HG02981 (cell line): ENCODE results near the gene ULK4.

Source experiments
- ATAC-seq: cut with Tn5 transposase; IDR thresholded peaks from one replicate; pipeline ENCODE4 v1.9.1; 2021; ENCODE audit warnings: mild to moderate bottlenecking, moderate library complexity; ENCODE audit not compliant: unreplicated experiment

The ULK4 gene

DNA sequence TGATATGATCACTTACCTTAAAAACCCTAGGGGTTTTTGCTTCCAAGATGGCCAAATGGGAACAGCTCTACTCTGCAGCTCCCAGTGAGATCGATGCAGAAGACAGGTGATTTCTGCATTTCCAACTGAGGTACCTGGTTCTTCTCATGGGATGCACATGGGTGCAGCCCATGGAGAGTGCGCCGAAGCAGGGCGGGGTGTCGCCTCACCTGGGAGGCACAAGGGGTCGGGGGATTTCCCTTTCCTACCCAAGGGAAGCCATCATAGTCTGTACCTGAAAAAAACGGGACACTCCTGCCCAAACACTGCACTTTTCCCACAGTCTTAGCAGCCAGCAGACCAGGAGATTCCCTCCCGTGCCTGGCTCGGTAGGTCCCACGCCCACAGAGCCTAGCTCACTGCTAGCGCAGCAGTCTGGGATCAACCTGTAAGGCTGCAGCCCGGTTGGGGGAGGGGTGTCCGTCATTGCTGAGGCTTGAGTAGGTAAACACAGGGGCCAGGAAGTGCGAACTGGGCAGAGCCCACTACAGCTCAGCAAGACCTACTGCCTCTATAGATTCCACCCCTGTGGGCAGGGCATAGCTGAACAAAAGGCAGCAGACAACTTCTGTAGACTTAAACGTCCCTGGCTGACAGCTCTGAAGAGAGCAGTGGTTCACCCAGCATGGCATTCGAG lies 684.0 kb downstream of the ULK4 start:
- no peak for ATAC-seq

DNA sequence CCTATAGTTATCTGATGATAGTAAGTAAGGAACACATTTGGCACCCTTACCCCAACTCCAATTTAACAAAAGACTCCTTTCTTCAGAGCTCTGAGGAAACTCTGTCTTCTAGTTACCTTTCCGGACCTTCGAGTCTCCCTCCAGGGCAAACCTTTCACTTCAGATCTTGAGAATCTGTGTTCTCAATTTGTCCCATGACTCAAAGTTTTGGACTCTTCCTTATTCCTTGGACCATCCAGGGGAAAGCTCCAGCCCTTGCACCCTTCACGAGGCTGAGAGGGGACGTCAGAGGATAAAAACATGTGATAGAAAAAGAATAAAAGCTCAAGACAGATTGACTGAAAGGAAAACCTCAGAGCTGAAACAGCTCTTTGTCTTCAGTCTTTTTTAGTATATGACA lies 685.7 kb downstream of the ULK4 start:
- ATAC-seq, result no peak

DNA sequence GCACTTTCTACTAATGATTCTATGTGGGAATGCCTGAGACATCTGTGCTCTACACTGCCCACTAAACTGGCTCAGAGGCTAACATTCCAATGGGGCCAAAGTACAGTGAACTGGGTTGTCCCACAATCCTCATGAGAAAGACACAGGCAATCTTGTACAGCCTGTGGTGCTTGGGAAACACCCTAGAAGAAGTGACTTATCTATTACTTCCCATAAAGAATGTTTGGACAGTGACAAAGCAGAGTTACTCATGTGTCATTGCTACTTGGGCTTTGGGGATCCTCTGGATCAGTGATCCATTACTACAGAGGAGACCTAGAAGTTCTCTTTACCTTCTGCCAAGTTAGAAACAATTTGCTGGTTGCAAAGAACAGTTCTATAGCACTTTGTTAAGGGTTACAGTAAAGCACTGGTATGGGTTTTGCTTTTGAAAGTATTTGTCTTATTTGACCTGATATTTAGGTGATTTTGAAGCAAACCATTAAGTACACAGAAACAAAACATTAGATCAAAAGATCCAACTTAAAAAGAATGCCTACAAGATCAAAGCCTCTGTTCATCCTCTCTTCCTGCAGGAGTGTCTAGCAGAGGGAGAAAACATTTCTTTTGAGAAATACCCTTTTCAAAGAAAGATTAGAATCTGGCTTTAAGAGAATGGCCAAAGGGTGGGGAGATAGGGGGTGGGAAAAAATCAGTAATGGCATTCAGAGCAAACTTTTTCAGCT lies 686.8 kb downstream of the ULK4 start:
- ATAC-seq, result no peak

DNA sequence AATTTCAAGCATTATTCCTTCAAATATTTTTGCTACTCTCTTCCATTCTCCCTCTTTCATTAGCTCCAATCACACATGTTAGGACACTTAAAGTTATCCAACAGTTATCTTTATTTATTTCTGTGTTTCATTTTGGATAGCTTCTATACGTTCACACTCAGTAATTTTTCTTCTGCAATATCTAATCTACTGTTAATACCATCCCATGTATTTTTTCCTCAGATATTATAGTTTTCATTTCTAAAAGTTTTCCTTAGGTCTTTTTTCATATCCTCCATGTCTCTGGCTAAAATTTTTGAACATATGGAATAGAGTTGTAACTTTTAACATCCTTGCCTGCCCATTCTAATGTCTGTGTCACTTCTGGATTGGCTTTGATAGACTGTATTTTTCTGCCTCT lies 689.2 kb downstream of the ULK4 start:
- no peak for ATAC-seq

DNA sequence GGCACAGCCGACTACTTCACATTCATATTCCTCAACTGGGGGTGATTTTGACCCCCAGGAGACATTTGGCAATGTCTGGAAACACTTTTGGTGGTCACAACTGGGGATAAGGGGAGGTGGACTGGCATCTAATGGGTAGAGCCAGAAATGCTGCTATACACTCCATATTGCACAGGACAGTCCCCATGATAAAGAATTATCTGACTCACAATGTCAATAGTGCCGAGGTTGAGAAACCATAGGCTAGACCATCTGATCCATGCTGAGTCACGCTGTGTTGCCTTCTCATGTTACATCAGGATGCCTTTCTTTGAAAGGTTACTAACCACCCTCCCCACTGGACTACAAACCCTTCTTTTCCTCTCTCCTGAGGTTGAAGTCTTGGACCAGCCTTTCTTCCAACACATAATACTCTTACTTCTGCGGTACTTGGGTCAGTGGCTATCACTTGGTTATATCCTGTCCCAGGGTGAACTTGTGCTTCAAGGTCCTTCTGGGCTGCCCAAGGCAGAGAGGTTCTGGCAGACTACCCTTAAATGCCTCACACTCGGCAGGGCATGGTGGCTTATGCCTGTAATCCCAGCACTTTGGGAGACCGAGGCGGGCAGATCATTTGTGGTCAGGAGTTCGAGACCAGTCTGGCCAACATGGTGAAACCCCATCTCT lies 693.8 kb downstream of the ULK4 start:
- no peak for ATAC-seq

DNA sequence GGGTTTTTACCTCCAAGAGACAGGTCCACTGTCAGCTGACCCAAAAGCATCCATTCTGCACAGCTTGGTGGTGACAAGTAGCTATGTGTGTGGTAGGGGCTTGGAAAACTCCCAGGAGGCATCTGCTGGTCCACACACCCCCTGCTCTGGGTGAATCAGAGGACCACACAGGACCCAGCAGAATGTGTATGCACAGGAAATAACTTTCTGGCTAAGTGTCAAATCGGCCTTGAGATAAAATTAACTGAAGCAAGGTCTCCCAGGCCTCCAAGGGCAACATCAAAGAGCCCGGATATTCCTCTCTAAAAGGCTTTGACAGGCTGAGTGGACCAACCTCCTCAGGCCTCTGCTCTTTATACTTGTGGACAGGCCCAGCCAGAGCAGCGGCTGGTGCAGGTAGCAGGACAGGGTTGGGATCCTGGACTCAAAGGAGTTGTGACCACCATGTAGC lies 696.1 kb downstream of the ULK4 start:
- no peak for ATAC-seq

DNA sequence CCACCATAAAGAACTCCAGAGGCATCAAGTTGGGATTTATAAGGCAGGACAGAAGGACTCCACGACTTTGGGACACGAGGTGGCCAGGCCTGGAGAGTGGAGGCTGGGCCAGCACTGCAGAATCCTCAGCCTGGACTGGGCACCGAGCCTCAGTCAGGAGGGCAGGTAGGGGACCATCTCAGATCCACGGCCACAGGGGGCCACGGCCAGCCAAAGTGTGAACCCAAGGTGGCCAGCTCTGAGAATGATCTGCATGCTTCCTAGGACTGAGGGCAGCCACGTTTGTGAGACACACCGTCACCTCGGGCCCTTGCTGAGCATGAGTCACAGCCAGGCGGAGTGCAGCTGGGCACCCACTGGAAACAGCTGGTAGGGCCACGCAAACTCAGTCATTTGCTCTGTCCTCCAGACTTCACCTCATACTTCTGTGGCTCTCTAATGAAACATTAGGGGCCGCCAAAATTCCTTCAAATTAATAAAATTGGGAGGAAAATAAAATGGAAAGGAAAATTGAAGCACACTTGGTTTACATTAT lies 696.8 kb downstream of the ULK4 start:
- ATAC-seq, result no peak

DNA sequence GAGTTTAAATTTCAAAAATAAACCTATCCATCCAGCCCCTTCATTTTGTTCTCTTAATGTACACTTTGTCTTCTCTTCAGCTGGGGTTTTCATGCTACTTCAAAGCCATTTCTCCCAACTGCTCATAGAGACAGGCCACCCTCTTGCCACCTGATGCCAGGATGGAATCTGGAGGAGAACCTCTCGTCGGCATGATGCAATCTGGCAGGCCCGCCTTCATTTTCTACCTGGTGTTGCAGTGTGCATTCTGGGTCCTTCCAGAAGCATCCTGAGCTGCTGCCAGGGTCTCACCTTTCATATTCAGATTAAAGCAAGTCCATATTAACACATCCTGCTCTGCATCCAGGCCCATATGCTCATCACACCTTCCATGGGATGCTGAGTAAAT lies 701.8 kb downstream of the ULK4 start:
- no peak for ATAC-seq

DNA sequence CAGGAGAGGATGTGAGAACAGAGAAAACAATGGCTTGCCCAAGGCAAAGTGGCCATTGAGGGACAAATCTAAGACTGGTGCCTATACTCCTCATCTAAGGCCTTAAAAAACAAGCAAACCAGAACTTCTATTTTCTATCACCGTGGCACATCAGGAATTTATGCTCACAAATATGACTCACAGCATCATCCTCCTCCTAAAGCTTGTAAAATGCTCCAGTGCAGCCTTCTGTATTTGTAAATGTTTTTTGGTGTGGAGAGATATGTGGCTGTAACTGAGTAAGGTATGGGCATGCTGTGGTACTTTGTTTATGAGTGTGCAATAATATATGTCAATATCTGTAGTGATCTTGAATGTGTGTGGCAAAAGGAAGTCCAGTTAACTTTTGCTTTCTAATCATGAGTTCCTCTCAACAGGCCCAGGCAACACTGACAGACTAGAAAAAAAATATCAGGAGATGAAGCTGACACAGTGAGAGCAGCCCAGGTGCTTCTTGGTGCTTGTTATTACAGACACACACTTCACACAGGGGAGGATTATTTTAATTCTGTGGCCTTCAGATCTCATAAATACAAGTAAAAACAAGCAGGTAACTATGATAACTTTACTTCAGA lies 702.3 kb downstream of the ULK4 start:
- ATAC-seq, result no peak

DNA sequence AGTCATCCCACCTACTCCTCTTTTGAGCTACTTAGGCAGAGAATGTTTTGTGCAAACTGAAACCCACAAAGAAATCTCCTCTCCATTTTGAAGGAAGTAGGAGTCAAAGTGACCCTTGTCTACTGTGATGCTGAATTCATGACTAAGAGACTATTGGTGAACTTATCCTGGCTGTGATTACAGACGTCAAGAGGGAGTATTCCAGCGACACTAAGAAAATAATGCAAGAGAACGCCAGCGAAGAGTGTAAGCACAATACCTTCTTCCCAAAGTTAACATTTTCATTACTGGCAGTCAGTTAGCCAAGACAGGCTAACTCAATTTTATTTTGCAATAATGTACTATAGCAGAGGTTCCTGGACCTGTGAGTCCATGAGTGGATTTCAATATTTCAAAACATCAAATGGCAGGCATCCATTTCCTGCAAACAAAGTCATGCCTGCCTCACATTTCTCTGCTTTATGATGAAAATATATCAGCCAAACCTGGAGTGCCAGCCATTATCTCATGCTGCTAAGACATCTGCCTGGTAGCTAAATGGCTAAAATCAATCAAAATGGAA lies 703.6 kb downstream of the ULK4 start:
- no peak for ATAC-seq

DNA sequence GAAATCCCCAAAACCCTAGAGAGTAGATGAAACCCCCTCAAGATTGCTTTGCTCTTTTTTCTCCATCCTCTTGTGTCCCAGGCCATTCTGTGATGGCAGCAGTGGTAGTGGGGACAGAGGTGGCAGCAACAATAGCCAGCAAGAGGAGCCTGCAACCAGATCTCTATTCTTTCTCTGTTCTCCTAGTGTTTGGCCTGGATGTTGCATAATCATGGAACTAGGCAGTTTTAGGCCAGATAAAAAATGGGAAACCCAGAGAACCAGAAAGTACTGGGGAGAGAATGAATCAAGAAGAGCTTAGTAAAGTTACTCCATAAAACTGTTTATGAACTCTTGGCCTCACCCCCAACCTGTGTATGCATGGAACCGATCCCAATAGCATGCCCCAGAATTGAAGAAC lies 710.3 kb downstream of the ULK4 start:
- ATAC-seq, result no peak

DNA sequence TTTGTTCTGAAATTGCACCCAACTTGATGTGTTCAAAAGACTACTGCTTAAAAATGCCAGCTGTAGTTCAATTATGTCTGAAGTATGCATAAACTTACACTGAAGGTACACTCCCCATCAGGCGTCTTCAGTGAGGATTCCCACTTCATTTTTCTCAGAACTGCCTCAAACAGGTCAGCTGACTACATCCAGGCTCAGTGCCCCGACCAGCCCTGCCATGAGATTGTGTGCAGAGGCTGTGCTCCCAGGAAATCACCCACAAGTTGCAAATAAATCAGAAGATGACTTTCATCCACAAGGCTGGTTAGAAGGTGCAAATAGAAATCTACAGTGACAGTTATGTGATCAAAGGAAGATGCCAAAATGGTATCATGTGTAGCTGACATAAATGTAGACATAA lies 711.1 kb downstream of the ULK4 start:
- ATAC-seq, result no peak

DNA sequence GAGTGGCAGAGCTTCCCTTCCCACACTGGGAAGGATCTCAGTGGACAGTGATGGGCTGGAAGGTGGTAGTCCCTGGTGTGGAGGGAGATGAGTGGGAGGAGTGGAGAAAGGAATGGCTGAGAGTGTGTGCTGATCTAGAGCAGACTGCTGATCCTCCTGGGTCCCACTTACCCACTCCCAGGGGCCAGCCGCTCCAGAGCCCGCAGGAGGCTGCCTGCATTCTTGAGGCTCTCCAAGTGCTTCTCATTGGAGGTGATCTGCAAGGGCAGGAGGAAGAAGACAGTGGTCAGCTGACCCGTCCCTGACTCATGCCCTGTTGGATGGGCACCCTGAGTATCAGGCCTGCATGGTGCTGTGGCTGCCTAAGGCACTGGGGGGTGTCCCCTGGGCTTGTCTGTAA lies 712.6 kb downstream of the ULK4 start:
- ATAC-seq, result no peak

DNA sequence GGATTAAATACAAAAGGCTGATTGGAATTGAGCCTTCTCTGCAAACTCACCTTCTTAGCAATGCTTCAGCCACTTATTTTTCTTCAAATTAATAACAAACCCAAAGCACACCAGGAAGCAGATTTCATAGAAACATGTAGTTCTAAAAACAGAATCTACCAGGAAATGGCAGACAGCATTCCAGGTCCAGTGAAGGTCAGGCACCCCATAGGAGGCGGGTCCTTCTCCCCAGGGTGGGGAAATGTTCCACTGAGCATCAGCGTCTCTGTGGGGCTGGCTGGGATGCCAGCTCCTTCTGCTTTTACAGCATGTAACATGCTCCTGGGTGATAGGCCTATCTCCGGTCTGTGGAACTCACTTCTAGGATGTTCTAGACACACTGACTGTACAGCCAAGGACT lies 713.4 kb downstream of the ULK4 start:
- no peak for ATAC-seq

DNA sequence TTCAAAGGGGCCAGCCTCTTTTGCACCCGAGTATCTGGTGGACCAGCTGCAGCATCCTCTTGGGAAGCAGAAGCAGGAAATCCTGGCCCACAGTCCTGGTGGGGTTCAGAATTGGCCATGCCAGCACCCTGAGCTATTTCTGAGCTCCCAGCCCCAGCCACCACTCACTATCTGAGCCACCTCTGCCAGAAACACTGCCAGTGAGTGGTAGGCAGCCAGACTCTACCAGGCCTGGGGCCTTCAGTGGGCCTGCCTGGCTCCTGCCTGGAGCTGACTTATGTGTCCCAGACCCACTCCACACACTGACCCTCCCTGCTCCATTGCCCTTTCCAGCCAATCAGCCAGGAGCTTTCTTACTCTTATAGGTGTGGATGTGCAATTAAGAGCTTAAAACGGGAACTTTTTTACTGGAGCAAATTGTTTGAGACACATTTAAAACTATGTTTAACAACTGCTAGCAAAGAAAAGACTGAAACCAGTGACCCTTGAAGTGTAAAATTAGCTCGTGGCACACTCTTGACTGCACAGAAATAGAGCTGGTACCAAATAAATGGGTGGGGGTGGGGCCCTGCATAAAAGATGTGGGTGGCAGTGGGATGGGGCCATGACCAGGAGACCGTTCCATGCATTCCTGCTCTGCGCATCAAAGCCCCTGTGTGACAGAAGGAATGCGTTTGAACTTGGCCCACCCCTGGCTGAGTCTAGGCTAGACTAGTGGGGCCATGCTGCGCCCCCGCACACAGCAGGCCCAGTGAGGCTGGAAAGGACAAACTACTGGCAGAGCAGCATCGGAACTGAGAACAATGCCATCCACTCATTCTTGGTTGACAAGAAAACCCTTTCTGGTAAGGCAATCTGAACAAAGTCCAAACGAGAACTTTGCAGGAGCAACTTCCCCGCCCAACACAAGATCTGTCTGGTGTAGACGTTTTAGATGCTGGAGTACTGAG lies 714.6 kb downstream of the ULK4 start:
- ATAC-seq, result no peak

DNA sequence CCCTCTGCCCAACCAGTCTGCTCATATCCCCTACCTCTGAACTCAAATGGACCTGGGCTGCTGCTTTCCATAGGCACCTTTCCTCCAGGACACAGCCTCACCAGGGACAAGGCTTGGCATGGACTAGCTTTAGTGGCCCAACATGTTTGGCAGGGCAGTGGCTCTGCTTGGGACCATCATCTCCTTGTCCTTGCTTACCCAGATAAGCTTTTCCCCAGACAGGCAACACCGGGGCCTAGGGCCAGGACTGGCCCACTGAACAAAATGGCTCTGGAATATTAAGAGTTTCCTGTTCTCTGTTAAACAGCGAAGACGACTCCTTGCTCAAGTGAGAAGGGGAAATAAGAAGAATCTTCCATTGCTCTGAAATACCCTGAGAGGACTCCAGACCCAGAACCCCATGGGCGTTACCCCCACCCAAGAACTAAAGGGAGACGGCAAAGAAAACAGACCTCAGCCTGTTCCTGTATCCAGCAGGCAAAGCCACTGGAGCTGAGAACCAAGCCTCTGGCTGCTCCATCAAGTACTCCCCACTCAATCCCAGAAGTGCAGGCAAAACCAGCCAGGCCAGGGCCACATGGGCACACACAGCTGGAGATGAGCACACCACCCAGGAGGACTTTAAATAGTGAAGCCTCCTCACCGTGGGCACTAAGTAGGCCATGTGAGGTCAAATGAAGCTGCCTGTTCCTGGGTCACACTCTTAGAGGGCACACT lies 717.1 kb downstream of the ULK4 start:
- ATAC-seq, result no peak

DNA sequence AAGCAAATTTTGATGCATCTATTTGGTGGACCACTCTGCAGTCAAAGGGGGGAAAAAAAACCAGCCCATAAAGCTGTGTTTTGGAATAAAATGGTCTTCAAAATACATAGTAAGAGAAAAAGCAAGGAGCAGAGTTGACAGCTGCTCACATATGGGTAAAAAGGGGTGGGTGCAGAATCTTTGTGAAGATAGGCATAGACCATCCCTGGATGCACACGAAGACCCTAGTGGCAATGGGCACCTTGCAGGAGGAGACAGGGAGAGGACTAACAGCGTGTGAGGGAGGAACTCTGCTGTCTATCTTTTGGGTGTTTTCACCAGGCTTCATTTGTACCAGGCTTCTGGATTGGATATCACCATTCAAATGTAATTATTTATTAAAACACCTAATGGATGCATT lies 718.7 kb downstream of the ULK4 start:
- no peak for ATAC-seq

DNA sequence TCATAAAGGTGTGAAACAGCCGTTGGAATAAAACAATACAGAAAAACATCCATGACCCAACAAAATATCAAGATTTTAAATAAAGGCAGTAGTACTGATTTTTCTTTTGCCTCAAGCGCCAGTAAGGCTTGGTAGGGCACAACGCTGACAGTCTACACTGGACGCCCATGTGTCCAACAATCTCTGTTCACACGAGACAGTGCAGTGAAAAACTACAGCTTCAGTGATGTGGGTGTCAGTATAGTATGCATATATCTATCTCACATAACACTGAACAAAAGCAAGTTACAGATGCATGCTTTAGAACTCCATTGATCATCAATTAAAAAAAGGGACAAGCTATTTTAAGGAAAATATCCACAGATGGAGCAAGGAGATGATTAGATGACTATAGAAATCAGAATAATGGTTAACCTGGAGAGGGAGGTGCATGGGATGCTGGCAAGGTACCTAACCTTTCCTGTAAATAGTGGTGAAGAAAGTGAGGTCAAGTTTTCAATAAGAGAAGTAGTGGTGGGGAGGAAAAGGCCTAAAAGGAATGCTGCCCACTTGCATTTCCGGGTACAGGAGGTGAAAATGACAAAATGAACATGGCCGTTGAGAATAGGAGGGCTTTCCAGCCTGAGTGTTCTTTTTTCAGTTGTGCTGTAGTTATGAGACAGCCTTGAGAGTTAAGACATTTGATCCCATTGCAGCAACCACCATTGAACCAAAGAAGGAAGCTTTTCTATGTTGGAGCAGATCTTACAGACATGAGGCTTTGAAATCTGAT lies 719.9 kb downstream of the ULK4 start:
- no peak for ATAC-seq

DNA sequence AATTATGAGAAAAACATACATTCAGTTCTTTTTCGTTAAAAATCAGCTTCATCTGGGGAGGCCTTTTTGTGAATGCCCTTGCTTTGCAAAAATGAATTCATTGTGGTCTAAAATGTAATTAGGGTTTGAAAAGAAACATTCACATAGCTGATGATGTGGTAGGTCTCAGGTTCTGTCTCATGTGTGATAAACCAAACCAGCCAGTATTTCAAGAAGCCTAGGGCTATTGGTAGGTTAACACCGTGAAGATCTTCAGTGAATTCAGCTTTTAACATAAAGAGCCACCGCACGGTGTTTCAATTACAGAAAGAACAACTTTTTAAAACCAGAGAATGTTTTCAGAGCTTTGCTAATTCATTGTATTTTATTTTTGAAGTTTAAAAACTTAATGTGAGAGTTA lies 720.7 kb downstream of the ULK4 start:
- ATAC-seq, result no peak
